ENCODE measurements around the gene CCDC78. TPM values are rescaled to one million over a fixed set of nuclear protein-coding genes. Genes with fewer than 3 reads are reported as not detected.
A peak's percentile ranks its signal among the peaks of the same experiment; 100 is the strongest.
"Not testable (repeated sequence)": the region's sequence is repeated elsewhere in the genome, so short reads cannot be mapped to it uniquely, and the experiment has no call there.

Gene CCDC78
- total and polyA plus RNA-seq, 3 donors from 2014 or later = 3.2 to 6.1 (median 5.7) TPM

- DNase-seq = no peak
- Histone ChIP-seq H3K9me3 (no peaks in the 10 kb centered on the region), H3K4me3 (no peak overlapping the region), H3K27me3 (no peaks in the 10 kb centered on the region), H3K4me1 (no peaks in the 10 kb centered on the region), H3K36me3 (ENCODE audit: low read depth, missing control alignments) (no peaks in the 10 kb centered on the region), H3K27ac (no peak overlapping the region)
- no peak for TF ChIP-seq CTCF (IDR thresholded peaks at IDR 0.05)
- no peak for TF ChIP-seq POLR2A (IDR thresholded peaks at IDR 0.05)
- intact Hi-C loops (cut with DNase I; ENCODE audit: low total_unique reads) = no loop called here
- WGBS, 2 donors = 80 to 83% methylated on average over 35 to 38 of the region's 39 CpGs
Observed at GRCh38 chr16:747978-748746, 21.9 kb upstream of the CCDC78 start.

GRCh38 chr16:746637-747036, 20.4 kb upstream of the CCDC78 start:
- no peak for DNase-seq
- Histone ChIP-seq H3K27ac (no peak overlapping the region), H3K27me3 (no peaks in the 10 kb centered on the region), H3K9me3 (no peaks in the 10 kb centered on the region), H3K4me3 (no peak overlapping the region), H3K4me1 (no peaks in the 10 kb centered on the region), H3K36me3 (ENCODE audit: low read depth, missing control alignments) (no peaks in the 10 kb centered on the region)
- intact Hi-C loops (cut with DNase I; ENCODE audit: low total_unique reads) = no loop called here
- TF ChIP-seq CTCF (IDR thresholded peaks at IDR 0.05) = no peak
- TF ChIP-seq POLR2A (IDR thresholded peaks at IDR 0.05) = no peak
- WGBS, 2 donors = 74 to 78% methylated on average over 3 to 13 of the region's 13 CpGs

GRCh38 chr16:745739-746138, 19.5 kb upstream of the CCDC78 start:
- intact Hi-C loops (cut with DNase I; ENCODE audit: low total_unique reads) = no loop called here
- WGBS, 2 donors = 28 to 31% methylated on average over 4 to 14 of the region's 14 CpGs

GRCh38 chr16:743794-744500, 17.7 kb upstream of the CCDC78 start:
- DNase-seq = no peak
- Histone ChIP-seq H3K4me1 (peaks cover 14% of the 10 kb centered on the region), H3K9me3 (no peaks in the 10 kb centered on the region), H3K4me3 (no peak overlapping the region), H3K36me3 (ENCODE audit: low read depth, missing control alignments) (no peaks in the 10 kb centered on the region), H3K27me3 (no peaks in the 10 kb centered on the region), H3K27ac (no peak overlapping the region)
- 83 to 84% methylated on average over 3 to 21 of the region's 21 CpGs for WGBS, 2 donors
- TF ChIP-seq CTCF (IDR thresholded peaks at IDR 0.05) (peak in 1 of 3 experiments; percentile 6), POLR2A (IDR thresholded peaks at IDR 0.05) (no peak)
- intact Hi-C loops (cut with DNase I; ENCODE audit: low total_unique reads) = no loop called here

More at GRCh38 chr16:745739-746138, 19.5 kb upstream of the CCDC78 start:
- no peak overlapping the region for H3K27ac ChIP-seq
- no peak overlapping the region for H3K4me3 ChIP-seq
- H3K27me3 ChIP-seq = no peaks in the 10 kb centered on the region
- DNase-seq = no peak
- TF ChIP-seq POLR2A (IDR thresholded peaks at IDR 0.05) (no peak), CTCF (IDR thresholded peaks at IDR 0.05) (no peak)
- H3K36me3 ChIP-seq (ENCODE audit: low read depth, missing control alignments) = no peaks in the 10 kb centered on the region
- H3K9me3 ChIP-seq = no peaks in the 10 kb centered on the region
- peaks cover 5% of the 10 kb centered on the region for H3K4me1 ChIP-seq

- H3K4me1 ChIP-seq = peaks cover 14% of the 10 kb centered on the region
- intact Hi-C loops (cut with DNase I; ENCODE audit: low total_unique reads); H3K4me3 ChIP-seq; H3K27ac ChIP-seq; H3K9me3 ChIP-seq; H3K27me3 ChIP-seq; DNase-seq; H3K36me3 ChIP-seq (ENCODE audit: low read depth, missing control alignments): not testable (repeated sequence)
- WGBS, 2 donors = 80 to 83% methylated on average over 14 of the region's 14 CpGs
Observed at GRCh38 chr16:742894-743293, 16.7 kb upstream of the CCDC78 start.
